Common myeloid progenitor, CD34-positive (primary cell): ENCODE measurements around the gene GPSM3.

Experiments
- CTCF ChIA-PET: fragments of 350-600 bp; sonication (Branson Sonifier 250); formaldehyde crosslinking; loops from one replicate; lab custom pipeline; 2021; ENCODE audit warnings: antibody characterized with exemption; lab: Charles Lee
- POLR2A ChIA-PET: fragments of 350-600 bp; sonication (Branson Sonifier 250); formaldehyde crosslinking; loops from one replicate; lab custom pipeline; 2021; ENCODE audit warnings: antibody characterized with exemption; lab: Charles Lee
- DNase-seq, 3 donors: peaks; one replicate each; pipeline versions ENCODE4 v3.0.0 to v3.0.0-alpha.2; 2013
- H3K27ac ChIP-seq, 2 experiments: 1 replicate in 1 of 2; 2 replicates in 1 of 2; pipeline ENCODE4 v1.7.0; 2013; ENCODE audit warnings: inconsistent platforms in 2 of 2, low read length in 2 of 2, mild to moderate bottlenecking in 2 of 2, low read depth in 1 of 2, moderate library complexity in 1 of 2; ENCODE audit not compliant: severe bottlenecking in 2 of 2, insufficient read depth in 1 of 2, poor library complexity in 1 of 2
- H3K27me3 ChIP-seq, 5 experiments: replicated peaks in 2 of 5; 1 replicate in 3 of 5; 2 replicates in 2 of 5; pipeline versions ENCODE4 v1.6.1 to v1.7.0; 2013; ENCODE audit warnings: low read length in 4 of 5, mild to moderate bottlenecking in 2 of 5, moderate library complexity in 2 of 5, inconsistent platforms in 1 of 5; ENCODE audit not compliant: insufficient read depth in 5 of 5, control insufficient read depth in 4 of 5
- H3K36me3 ChIP-seq, 4 experiments: 1 replicate in 2 of 4; 2 replicates in 2 of 4; pipeline versions ENCODE4 v1.6.1 to v1.7.0; 2013; ENCODE audit warnings: low read length in 3 of 4, control low read depth in 1 of 4, mild to moderate bottlenecking in 1 of 4; ENCODE audit not compliant: control insufficient read depth in 4 of 4, insufficient read depth in 4 of 4
- H3K4me1 ChIP-seq, 4 experiments: 1 replicate in 3 of 4; 2 replicates in 1 of 4; pipeline versions ENCODE4 v1.6.1 to v1.7.1; 2013; ENCODE audit warnings: low read length in 3 of 4, mild to moderate bottlenecking in 3 of 4, control low read depth in 1 of 4, inconsistent platforms in 1 of 4, moderate library complexity in 1 of 4; ENCODE audit not compliant: control insufficient read depth in 4 of 4, insufficient read depth in 4 of 4; ENCODE audit errors: control extremely low read depth in 1 of 4
- H3K4me3 ChIP-seq, 7 experiments: 1 replicate in 4 of 7; 2 replicates in 3 of 7; pipeline versions ENCODE4 v1.5.1 to v1.7.0; 2013; ENCODE audit warnings: mild to moderate bottlenecking in 7 of 7, low read length in 6 of 7, moderate library complexity in 6 of 7, inconsistent platforms in 2 of 7, low read depth in 2 of 7, control low read depth in 1 of 7; ENCODE audit not compliant: insufficient read depth in 4 of 7, control insufficient read depth in 1 of 7; ENCODE audit errors: extremely low read depth in 1 of 7
- H3K9me3 ChIP-seq, 5 experiments: 1 replicate in 4 of 5; 2 replicates in 1 of 5; pipeline versions ENCODE4 v1.6.1 to v1.7.1; 2013; ENCODE audit warnings: low read length in 4 of 5, mild to moderate bottlenecking in 2 of 5, inconsistent platforms in 1 of 5, low read depth in 1 of 5, moderate library complexity in 1 of 5; ENCODE audit not compliant: control insufficient read depth in 4 of 5, insufficient read depth in 2 of 5; ENCODE audit errors: control extremely low read depth in 1 of 5
- WGBS: methylation state at CpG from one replicate; pipeline ENCODE4 v1.1.5; 2013; ENCODE audit not compliant: insufficient coverage; 5-methylcytosine and 5-hydroxymethylcytosine counted together

GPSM3 gene

GRCh38 chr6:32152769-32153563 is 39.5 kb downstream of the GPSM3 start:
- Histone ChIP-seq H3K9me3 (no peaks in the 10 kb centered on the region), H3K27ac (peak overlapping the region in 1 of 2 experiments; percentile 86), H3K27me3 (peaks cover 0 to 23% (median 17%) of the 10 kb centered on the region in 5 experiments), H3K4me3 (peak overlapping the region in 6 of 7 experiments; percentile 74 to 96 (median 88)), H3K4me1 (peaks cover 0 to 58% (median 40%) of the 10 kb centered on the region in 4 experiments), H3K36me3 (peaks cover 5 to 20% (median 12%) of the 10 kb centered on the region in 4 experiments)
- ChIA-PET POLR2A (no interaction called here), CTCF (interaction anchor here (0.6 to 3.0 kb wide), 6 partner anchors 16 to 43 kb away, joined by 3 to 13 read pairs (median 3); partner anchors contain the start of genes FKBPL and GPSM3)
- DNase-seq: peak in 2 of 3 donors; percentile 61 to 71
- 92% methylated on average over 15 of the region's 35 CpGs for WGBS

DNA sequence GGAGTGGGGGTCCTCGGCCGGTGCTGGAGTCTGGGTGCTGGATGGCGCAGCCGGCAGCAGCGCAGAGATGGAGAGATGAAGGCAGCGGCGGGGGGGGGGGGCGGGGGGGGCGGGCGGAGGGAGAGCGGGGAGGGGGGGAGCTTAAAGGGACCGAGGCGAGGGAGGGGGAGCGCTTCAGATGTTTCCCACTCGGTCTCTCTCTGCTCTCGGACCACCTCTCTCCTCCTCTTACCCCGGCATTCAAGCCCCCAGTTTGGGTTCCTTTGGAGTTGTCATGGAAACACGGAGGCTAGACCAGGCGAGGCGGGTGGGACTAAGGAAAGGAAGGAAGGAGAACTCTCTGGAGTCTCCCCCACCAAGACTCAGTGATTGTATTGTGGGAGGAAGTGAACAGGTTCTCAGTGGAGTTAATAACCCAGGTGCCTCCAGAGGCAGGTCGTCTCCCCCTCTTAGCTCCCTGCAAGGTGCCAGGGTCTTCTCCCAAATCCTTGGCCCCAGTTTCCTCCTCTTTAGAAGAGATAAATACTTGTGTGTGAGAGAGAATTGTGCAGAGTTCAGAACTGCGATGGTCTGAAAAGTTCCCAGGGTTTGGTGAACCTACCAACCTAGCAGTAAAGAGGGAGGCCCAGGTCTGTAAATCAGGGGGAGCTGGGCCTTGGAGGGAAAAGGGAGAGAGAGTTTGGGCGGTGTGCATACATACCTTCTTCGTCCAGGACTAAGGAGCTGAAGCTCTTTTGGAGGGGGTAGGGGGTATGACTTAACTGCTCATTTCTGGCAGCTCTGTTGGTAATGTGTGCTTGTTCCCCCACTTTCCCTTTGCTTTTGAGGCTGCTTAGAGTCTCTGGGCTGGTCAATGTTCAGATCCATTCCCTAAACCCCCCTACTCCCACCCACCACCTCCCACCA is 40.3 kb downstream of the GPSM3 start, which contains the start of gene PRRT1:
TSS of gene PRRT1 (minus strand) at position 77 of the 906 bp plus-strand sequence. CDS start 112 bp downstream, outside the sequence.
- 33% methylated on average over 1 of the region's 24 CpGs for WGBS
- ChIA-PET CTCF (interaction anchor here (0.7 to 3.0 kb wide), 5 partner anchors 16 to 44 kb away, joined by 3 to 13 read pairs (median 3); partner anchors contain the start of gene FKBPL), POLR2A (no interaction called here)
- H3K9me3 ChIP-seq: no peaks in the 10 kb centered on the region
- peak within 1 kb of the TSS in 3 of 7 experiments; percentile 6 to 81 (median 8) for H3K4me3 ChIP-seq
- H3K27me3 ChIP-seq: peaks cover 0 to 27% (median 22%) of the 10 kb centered on the region in 5 experiments
- peaks cover 0 to 60% (median 42%) of the 10 kb centered on the region in 4 experiments for H3K4me1 ChIP-seq
- no peak for DNase-seq
- peaks cover 2 to 12% (median 5%) of the 10 kb centered on the region in 4 experiments for H3K36me3 ChIP-seq
- H3K27ac ChIP-seq: peak within 1 kb of the TSS in 1 of 2 experiments; percentile 86

DNA sequence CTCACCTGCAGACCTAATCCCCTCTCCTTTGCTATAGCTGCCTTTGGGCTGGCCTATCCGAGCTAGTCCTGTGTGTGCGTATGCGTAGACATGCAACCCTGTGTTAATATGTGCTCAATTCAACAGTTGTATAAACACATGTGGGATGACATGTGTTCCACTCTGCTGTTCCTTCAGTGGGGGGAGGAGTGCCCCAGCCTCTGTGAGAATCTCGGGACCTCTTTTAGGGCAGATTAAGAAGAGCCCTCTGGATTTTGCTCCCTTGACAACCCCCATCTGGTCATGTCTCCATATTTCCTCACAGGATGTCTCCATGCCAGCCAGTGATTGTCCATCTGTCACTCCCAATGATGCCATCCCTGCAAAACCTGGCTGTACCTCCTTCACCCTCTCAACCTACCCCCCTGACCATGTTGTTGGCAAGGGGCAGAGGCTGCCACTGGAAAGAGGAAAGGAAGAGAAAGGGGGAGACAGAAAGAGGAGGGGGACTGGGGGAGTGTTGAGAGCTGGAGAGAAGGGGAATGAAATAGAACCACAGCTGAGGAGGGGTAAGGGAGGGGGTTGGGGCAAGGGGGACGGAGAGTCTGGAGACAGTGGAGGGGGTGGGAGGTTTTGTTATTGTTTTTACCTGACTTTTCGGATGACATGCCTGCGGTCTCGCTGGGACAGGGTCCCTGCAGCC is 41.1 kb downstream of the GPSM3 start:
- ChIA-PET POLR2A (interaction anchor here (0.8 kb wide), 1 partner anchor 34 kb away, joined by 3 read pairs; no protein-coding TSS in a partner anchor), CTCF (interaction anchor here (0.9 to 3.0 kb wide), 3 partner anchors 15 to 32 kb away, joined by 3 to 13 read pairs (median 3); partner anchors contain the start of gene FKBPL)
- DNase-seq: no peak
- H3K4me1 ChIP-seq: peaks cover 0 to 60% (median 42%) of the 10 kb centered on the region in 4 experiments
- no peak overlapping the region for H3K27ac ChIP-seq
- 71% methylated on average over 1 of the region's 8 CpGs for WGBS
- H3K36me3 ChIP-seq: peaks cover 1 to 7% (median 3%) of the 10 kb centered on the region in 4 experiments
- H3K27me3 ChIP-seq: peaks cover 6 to 28% (median 24%) of the 10 kb centered on the region in 5 experiments
- no peaks in the 10 kb centered on the region for H3K9me3 ChIP-seq
- H3K4me3 ChIP-seq: peak overlapping the region in 2 of 7 experiments; percentile 8 to 19

DNA sequence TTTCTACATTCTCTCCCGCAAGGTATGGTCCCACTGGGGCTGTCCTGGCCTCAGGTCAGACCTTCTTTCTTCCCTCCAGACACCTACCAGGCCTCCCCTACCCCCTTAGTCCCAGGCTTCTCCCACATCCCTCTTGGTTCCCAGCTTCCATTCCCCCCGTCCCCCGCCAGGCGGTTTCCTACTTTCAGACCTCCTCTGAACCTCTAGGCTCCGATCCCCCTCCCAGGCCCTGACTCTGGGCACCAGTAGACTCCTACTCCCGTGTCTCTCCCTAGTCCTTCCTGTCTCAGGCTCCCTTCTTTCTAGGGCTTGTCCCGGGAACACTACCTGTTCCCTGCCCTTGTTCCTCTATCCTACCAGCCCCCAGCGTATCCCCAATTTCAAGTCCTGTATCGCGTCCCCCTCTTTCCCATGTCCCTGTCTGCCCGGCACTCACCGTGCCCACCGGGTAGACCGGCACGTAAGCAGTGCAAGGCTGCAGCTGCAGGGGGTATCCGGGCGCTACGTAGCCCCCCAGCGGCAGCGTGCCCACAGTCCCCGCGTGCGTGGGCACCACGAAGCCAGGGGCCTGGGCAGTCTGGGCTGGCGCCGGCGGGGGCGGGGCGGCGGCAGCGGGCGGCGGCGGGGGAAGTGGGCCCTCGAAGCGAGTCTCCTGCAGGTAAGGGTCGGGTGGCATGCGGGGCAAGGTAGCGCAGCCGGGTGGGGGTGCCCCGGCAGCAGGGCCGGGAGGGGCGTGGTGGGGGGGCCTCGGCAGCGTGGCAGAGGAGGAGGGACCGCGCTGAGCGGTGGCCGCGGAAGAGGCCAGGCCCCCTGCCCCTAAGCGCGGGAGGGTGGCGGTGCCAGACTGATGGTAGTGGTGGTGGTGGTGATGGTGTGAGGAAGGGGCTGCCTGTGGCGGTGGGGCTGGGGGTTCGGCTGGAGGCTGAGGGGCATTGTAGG is 42.2 kb downstream of the GPSM3 start:
- POLR2A ChIA-PET: interaction anchor here (0.8 kb wide), 1 partner anchor 33 kb away, joined by 3 read pairs; no protein-coding TSS in a partner anchor

GRCh38 chr6:32149092-32149755 is 43.2 kb downstream of the GPSM3 start:
- CTCF ChIA-PET: interaction anchor here (0.8 to 2.0 kb wide), 8 partner anchors 9 to 48 kb away, joined by 3 to 9 read pairs (median 4); partner anchors contain the start of gene FKBPL
- H3K4me1 ChIP-seq: peaks cover 0 to 45% (median 27%) of the 10 kb centered on the region in 4 experiments

More for the DNA sequence above, 42.2 kb downstream of the GPSM3 start:
- WGBS: 41% methylated on average over 46 of the region's 55 CpGs
- Histone ChIP-seq H3K4me1 (peaks cover 0 to 54% (median 36%) of the 10 kb centered on the region in 4 experiments), H3K36me3 (peaks cover 0 to under 1% (median 0%) of the 10 kb centered on the region in 4 experiments), H3K27ac (no peak overlapping the region), H3K27me3 (peaks cover 6 to 32% (median 25%) of the 10 kb centered on the region in 5 experiments), H3K9me3 (no peaks in the 10 kb centered on the region), H3K4me3 (no peak overlapping the region)
- CTCF ChIA-PET: interaction anchor here (0.8 to 1.2 kb wide), 3 partner anchors 8 to 31 kb away, joined by 3 read pairs; no protein-coding TSS in a partner anchor
- peak in 1 of 3 donors; percentile 27 for DNase-seq

More at GRCh38 chr6:32149092-32149755, 43.2 kb downstream of the GPSM3 start:
- POLR2A ChIA-PET: interaction anchor here (0.7 kb wide), 1 partner anchor 29 kb away, joined by 3 read pairs; no protein-coding TSS in a partner anchor
- H3K27me3 ChIP-seq: peaks cover 6 to 32% (median 25%) of the 10 kb centered on the region in 5 experiments
- no peak overlapping the region for H3K27ac ChIP-seq
- no peak for DNase-seq
- H3K36me3 ChIP-seq: no peaks in the 10 kb centered on the region
- WGBS: 46% methylated on average over 31 of the region's 47 CpGs
- H3K4me3 ChIP-seq: peak overlapping the region in 6 of 7 experiments; percentile 38 to 81 (median 72)
- no peaks in the 10 kb centered on the region for H3K9me3 ChIP-seq
